SK-N-SH treated with all-trans-retinoic acid at 6 μM for 48 hours (cell line): ENCODE results near the gene COX17.

Experiments
- PATZ1 ChIP-seq: fragments of 250-450 bp; sonication (Bioruptor Pico); IDR thresholded peaks from 2 replicates; pipeline ENCODE4 v1.8.0; 2020; ENCODE audit warnings: mild to moderate bottlenecking, moderate library complexity, borderline replicate concordance
- PPARA ChIP-seq: fragments of 250-450 bp; sonication (Bioruptor Pico); IDR thresholded peaks from 2 replicates; pipeline ENCODE4 v1.5.0; 2020; ENCODE audit warnings: mild to moderate bottlenecking, borderline replicate concordance
- RARB ChIP-seq: fragments of 250-450 bp; sonication (Bioruptor Pico); IDR thresholded peaks from 2 replicates; pipeline ENCODE4 v1.8.0; 2021; ENCODE audit warnings: mild to moderate bottlenecking, moderate library complexity
- TCF4 ChIP-seq: fragments of 250-450 bp; sonication (Bioruptor Pico); IDR thresholded peaks from 2 replicates; pipeline ENCODE4 v1.8.0; 2021; ENCODE audit warnings: mild to moderate bottlenecking, moderate library complexity, borderline replicate concordance
- ZFP30 ChIP-seq: fragments of 450-650 bp; formaldehyde crosslinking; IDR thresholded peaks from 2 replicates; pipeline ENCODE4 v1.5.0; 2022; ENCODE audit warnings: mild to moderate bottlenecking, moderate library complexity
- ZNF565 ChIP-seq: fragments of 450-650 bp; formaldehyde crosslinking; conservative IDR thresholded peaks from 2 replicates; pipeline ENCODE4 v1.5.0; 2020; ENCODE audit warnings: low read depth, mild to moderate bottlenecking, moderate library complexity
- ZNF70 ChIP-seq: fragments of 450-650 bp; formaldehyde crosslinking; IDR thresholded peaks from 2 replicates; pipeline ENCODE4 v1.5.0; 2020; ENCODE audit warnings: mild to moderate bottlenecking, moderate library complexity

GRCh38 chr3:119630880-119631329 lies 46.3 kb downstream of the COX17 start:
- TF ChIP-seq ZNF565 (CRISPR knock-in tag): no peak
- TF ChIP-seq PATZ1 (CRISPR knock-in tag): no peak
- no peak for TF ChIP-seq TCF4 (CRISPR knock-in tag)
- TF ChIP-seq RARB (CRISPR knock-in tag): no peak
- TF ChIP-seq PPARA (CRISPR knock-in tag): no peak
- TF ChIP-seq ZFP30 (CRISPR knock-in tag): no peak
- no peak for TF ChIP-seq ZNF70
